ENCODE results near the gene CYP2J2.
"Not testable (repeated sequence)": the region's sequence is repeated elsewhere in the genome, so short reads cannot be mapped to it uniquely, and the experiment has no call there.

Gene CYP2J2

GRCh38 chr1:59926381-59927123, at the start of gene CYP2J2:
Gene CYP2J2, minus strand, starts transcription at chr1:59926773. Its CDS starts 27 bp downstream, at chr1:59926746.
- DNase-seq = peak; percentile 38

- DNase-seq = no peak
These were observed 47.1 kb upstream of the CYP2J2 start for GRCh38 chr1:59973719-59974118.

- DNase-seq = no peak
These were observed 45.8 kb upstream of the CYP2J2 start for GRCh38 chr1:59972216-59972927.

GRCh38 chr1:59971464-59971911, 44.9 kb upstream of the CYP2J2 start:
- peak; percentile 66 for DNase-seq

GRCh38 chr1:59969542-59970175, 43.1 kb upstream of the CYP2J2 start:
- DNase-seq = not testable (repeated sequence)

- DNase-seq = not testable (repeated sequence)
These were observed 42.2 kb upstream of the CYP2J2 start for GRCh38 chr1:59968746-59969145.

GRCh38 chr1:59967780-59968179, 41.2 kb upstream of the CYP2J2 start:
- DNase-seq = no peak

- no peak for DNase-seq
These were observed 40.6 kb upstream of the CYP2J2 start for GRCh38 chr1:59967141-59967697.

- DNase-seq = no peak
These were observed 25.5 kb upstream of the CYP2J2 start for GRCh38 chr1:59952065-59952464.

- no peak for DNase-seq
These were observed 23.1 kb upstream of the CYP2J2 start for GRCh38 chr1:59949648-59950047.

GRCh38 chr1:59948990-59949389, 22.4 kb upstream of the CYP2J2 start:
- DNase-seq = no peak

GRCh38 chr1:59947047-59947938, 20.7 kb upstream of the CYP2J2 start:
- peak; percentile 76 for DNase-seq

GRCh38 chr1:59945790-59946189, 19.2 kb upstream of the CYP2J2 start:
- no peak for DNase-seq

- DNase-seq = no peak
These were observed 12.8 kb upstream of the CYP2J2 start for GRCh38 chr1:59939393-59939792.

- no peak for DNase-seq
These were observed 11.2 kb upstream of the CYP2J2 start for GRCh38 chr1:59937636-59938210.

- no peak for DNase-seq
These were observed 9.8 kb upstream of the CYP2J2 start for GRCh38 chr1:59936358-59936821.

- DNase-seq = no peak
These were observed 2.4 kb upstream of the CYP2J2 start for GRCh38 chr1:59928996-59929395.

- DNase-seq = no peak
These were observed 640 bp upstream of the CYP2J2 start for GRCh38 chr1:59927213-59927612.

- no peak for DNase-seq
These were observed 1.9 kb downstream of the CYP2J2 start for GRCh38 chr1:59924653-59925052.

- DNase-seq = not testable (repeated sequence)
These were observed 5.2 kb downstream of the CYP2J2 start for GRCh38 chr1:59921258-59921899.

GRCh38 chr1:59919746-59920145, 6.8 kb downstream of the CYP2J2 start:
- DNase-seq = no peak
